Hindlimb muscle (tissue), 1 donor: ENCODE results near the gene IVL. TPM values are rescaled to one million over a fixed set of nuclear protein-coding genes. Genes with fewer than 3 reads are reported as not detected.

Experiments used
- DNase-seq: peaks from one replicate; pipeline ENCODE4 v3.0.0-alpha.2; 2013
- polyA plus RNA-seq: library from polyadenylated mRNA; unstranded; fragments of 120-200 nt; gene quantifications from one replicate; pipeline ENCODE4 v1.2.1, GENCODE V29; 2013; ENCODE audit not compliant: insufficient read length

Gene IVL
- polyA plus RNA-seq, 1 donor = 0.36 TPM

DNA sequence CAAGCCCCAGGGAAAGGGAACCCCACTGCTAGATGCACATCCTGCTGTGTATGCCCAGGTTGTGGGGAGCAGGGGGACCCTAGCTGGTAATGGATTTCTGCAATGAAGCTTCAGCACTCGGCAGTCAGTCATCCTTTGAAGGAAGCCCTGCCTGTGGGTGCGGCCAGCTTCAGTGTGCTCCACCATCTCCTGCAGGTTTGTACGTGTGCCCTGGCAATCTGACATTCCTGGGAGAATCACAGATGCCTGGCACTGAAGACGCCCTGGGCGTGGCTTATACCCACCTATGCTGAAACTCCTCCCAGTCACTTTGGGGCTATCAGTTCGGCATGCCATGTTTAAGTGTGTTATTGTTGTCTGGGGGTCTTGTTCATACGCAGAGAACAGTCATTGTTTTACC is 45.4 kb downstream of the IVL start:
- DNase-seq = no peak

DNA sequence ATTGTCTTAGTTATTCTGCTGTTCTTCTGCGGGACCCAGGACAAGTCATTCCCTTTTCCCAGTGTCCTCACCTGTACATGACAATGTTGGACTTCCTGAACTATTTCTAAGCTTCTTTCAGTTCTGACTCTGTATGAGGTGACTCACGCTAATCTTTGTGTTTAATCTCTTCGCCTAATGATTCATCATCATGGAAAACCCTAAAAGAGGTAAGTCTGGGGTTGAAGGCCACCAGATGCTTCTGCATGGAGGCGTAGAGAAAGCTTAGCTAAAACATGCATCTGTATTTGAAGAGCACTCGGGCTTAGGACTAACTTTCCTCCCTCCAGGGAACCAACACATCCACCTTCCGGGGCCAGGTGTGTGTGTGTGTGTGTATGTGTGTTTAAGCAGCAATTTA is 46.1 kb downstream of the IVL start:
- DNase-seq = no peak

DNA sequence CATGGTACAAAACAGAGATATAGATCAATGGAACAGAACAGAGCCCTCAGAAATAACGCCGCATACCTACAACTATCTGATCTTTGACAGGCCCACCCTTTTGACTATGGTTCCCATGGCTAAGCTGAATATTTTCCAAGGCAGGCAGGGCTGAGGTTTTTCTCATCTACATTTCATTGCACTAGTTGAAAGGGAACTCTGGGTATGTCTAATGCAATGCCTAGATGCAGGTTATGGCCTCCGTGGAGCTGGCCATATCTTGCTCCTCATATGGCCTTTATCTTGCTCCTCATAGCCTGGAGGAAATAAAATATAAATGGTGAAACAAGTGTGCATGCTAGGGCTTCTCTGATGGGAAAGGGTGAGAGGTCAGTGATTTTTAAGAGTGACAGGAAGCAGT is 49.2 kb downstream of the IVL start:
- no peak for DNase-seq

DNA sequence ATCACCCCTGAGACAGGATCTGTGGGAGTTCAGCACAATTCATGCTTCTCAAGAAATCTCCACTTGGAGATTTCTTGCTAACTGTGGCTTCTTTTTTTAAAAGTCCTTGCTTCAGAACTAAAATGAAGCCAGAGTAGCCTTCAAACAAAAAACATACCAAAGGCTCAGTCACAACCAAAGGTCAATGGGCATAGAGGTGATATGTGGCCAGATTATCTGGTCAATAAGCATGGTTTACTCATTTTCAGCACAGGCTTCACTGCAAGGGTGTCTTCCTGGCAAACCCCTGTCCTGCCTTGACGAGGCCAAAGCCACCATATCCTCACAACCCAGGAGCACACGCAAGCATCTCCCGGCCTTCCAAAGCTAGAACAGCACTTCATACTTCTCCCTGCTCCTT is 50.9 kb downstream of the IVL start:
- DNase-seq = no peak

DNA sequence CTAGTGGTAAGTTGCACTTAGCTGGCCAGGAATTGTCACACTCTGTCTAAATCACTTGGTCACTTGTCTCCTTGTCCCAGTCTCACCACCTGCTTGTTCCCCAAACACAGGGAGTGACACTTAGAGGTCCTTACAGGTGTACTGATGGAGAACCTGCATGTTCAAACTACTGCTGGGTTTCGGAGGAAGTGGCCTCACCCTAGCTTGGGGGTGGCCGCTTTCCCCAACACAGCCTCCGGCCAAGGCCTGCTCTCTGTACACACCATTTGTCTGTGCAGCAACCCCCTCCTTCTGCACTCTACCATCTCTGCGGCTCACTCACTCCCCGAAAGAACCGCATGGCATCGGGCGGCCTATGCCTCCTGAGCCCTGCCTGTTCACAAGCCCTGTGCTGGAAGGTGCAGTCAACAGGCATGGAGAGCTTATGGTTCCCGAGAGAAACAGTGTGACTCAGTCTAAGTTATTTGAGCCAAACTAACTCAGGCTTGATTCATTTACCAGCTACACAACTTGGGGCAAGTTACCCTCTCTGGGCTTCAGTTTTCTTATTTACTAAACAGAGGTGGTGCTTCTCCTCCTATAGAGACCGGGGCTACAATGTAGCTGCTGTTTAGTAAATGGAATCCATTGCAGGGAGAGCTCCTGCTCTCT is 51.6 kb downstream of the IVL start:
- DNase-seq = no peak

DNA sequence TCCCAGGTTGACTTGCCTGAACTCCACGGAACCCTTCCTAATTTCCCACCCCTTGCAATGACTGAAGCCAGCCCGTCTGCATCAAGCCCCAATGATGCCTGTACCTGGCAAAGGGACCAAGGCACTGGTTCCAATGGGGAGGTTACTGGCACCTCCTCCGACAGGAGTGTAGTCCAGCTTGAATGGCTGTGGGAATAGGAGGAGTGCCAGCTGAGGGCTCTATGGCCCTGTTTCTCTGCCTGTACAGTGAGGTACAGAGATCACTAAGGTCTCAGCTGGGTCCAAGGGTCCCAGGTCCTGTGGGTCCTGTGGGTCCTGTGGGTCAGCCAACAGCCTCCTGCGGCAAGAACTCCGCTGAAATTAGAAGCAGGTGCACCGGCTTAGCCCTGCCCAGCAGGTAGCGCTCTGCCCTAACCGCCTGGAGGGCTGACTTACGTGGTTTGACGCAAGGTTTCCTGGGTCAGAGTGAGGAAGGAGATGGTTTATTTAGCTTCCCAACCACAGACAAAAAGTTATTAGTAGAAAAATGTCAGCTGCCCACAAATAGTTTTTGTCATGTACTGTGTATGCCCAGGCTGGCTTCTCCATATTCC is 52.2 kb downstream of the IVL start:
- DNase-seq = no peak

Other genes with a start within 250 kb of the IVL start
- not detected for gene LCE2D, start 245.2 kb upstream of the IVL start, polyA plus RNA-seq
- gene LCE2C, start 233.3 kb upstream of the IVL start, polyA plus RNA-seq = not detected
- not detected for gene LCE2B, start 222.4 kb upstream of the IVL start, polyA plus RNA-seq
- not detected for gene LCE2A, start 210.2 kb upstream of the IVL start, polyA plus RNA-seq
- gene LCE4A, start 200.4 kb upstream of the IVL start, polyA plus RNA-seq = not detected
- not detected for gene KPRP, start 150.5 kb upstream of the IVL start, polyA plus RNA-seq
- not detected for gene LCE1F, start 133.4 kb upstream of the IVL start, polyA plus RNA-seq
- gene LCE1E, start 122.3 kb upstream of the IVL start, polyA plus RNA-seq = not detected
- gene LCE1D, start 111.8 kb upstream of the IVL start, polyA plus RNA-seq = not detected
- not detected for gene LCE1C, start 101.9 kb upstream of the IVL start, polyA plus RNA-seq
- not detected for gene LCE1B, start 96.6 kb upstream of the IVL start, polyA plus RNA-seq
- gene LCE1A, start 81.1 kb upstream of the IVL start, polyA plus RNA-seq = not detected
- not detected for gene LCE6A, start 65.7 kb upstream of the IVL start, polyA plus RNA-seq
- gene LCE7A, start 48.5 kb upstream of the IVL start, polyA plus RNA-seq = not detected
- gene SMCP, start 30.2 kb upstream of the IVL start, polyA plus RNA-seq = not detected
- not detected for gene SPRR5, start 38.7 kb downstream of the IVL start, polyA plus RNA-seq
- gene SPRR4, start 62.1 kb downstream of the IVL start, polyA plus RNA-seq = not detected
- gene SPRR1A, start 75.5 kb downstream of the IVL start, polyA plus RNA-seq = not detected
- not detected for gene SPRR3, start 93.2 kb downstream of the IVL start, polyA plus RNA-seq
- 0.37 TPM for gene SPRR1B, start 122.7 kb downstream of the IVL start, polyA plus RNA-seq
- not detected for gene SPRR2D, start 132.6 kb downstream of the IVL start, polyA plus RNA-seq
- gene SPRR2A, start 149.0 kb downstream of the IVL start, polyA plus RNA-seq = not detected
- not detected for gene SPRR2B, start 163.1 kb downstream of the IVL start, polyA plus RNA-seq
- gene SPRR2E, start 186.0 kb downstream of the IVL start, polyA plus RNA-seq = not detected
- gene SPRR2F, start 205.0 kb downstream of the IVL start, polyA plus RNA-seq = not detected
- not detected for gene SPRR2G, start 242.3 kb downstream of the IVL start, polyA plus RNA-seq